GM12801 (cell line): Measurements from ENCODE around the gene AKAP13.

Source experiments
- CTCF ChIP-seq: IDR thresholded peaks from one replicate; pipeline ENCODE4 v1.5.1; 2011; ENCODE audit warnings: control low read depth; ENCODE audit not compliant: insufficient read length; ENCODE audit errors: extremely low read depth

The AKAP13 gene

DNA sequence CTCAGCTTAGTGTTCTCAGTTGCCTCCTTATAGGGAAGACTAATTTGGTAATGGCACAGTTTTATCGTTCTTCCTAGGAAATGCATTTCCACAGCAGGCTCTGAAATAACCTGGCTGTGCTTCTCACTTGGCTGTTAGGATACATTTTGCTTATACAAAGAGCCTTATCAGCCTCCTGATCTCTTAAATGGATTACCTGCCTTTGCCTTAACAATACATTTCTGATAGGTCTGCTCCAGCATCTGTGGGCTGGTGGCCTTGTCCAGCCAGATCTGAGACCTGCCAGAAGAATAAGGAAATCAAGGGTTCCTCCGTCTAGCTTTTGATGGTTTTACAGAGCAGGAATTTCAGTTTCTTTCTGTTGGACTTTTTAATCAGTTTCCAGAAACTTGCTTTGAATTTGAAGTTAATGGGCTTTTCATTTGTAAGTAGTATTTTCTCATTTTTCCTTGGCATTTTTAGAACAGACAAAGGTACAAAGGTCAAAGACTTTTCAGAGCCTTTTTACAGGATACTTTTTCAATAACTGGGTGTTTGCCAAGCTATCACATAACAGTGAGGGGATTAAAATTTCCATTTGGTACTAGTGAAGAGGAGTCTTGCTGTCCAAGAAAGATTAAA lies 116.3 kb downstream of the AKAP13 start:
- TF ChIP-seq CTCF: no peak

DNA sequence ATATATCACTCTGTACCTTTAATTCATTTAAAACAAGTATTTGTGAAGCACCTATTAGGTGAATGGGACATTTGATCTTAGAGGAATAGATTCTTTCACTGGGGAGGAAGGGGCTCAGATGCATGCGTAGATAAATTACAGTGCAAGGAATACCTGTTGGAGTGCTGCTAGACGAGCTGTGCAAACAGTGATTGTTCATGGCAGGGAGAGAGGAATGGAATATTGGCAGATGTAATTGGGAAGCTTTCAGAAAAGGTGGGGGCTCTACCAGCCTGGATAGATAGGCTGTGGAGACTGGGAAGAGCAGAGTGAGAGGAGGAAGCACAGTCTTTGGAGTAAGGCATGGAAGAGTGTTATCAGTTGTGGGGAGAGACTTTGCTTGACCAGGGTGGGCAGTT lies 116.8 kb downstream of the AKAP13 start:
- TF ChIP-seq CTCF: no peak

GRCh38 chr15:85498471-85498870 lies 118.1 kb downstream of the AKAP13 start:
- TF ChIP-seq CTCF: no peak

DNA sequence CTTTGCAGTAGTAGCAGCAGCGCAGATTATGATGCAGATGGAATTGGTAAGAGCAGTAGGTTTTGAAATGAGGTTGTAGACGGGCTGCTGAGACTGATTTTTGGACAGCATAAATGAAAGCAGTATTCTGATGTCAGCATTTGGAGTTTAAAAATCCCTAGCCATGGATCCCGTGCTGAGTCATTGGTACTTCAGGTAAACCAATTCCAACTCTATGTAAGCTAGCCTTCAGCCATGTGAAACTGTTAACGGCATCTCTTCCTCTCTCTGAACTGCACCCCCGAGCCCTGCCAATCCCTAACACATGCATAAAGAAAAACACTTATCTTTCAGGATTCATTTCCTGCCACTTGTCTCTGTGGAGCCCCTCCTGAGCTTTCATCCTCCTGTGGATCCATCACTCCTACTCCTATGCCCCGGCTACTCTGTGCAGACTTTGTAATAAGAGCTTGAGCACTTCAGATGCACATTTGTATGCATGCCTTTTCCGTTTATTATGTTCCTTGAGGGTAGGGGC lies 119.0 kb downstream of the AKAP13 start:
- TF ChIP-seq CTCF: no peak

- TF ChIP-seq CTCF: no peak
Measured at GRCh38 chr15:85500060-85500708, 119.8 kb downstream of the AKAP13 start.

DNA sequence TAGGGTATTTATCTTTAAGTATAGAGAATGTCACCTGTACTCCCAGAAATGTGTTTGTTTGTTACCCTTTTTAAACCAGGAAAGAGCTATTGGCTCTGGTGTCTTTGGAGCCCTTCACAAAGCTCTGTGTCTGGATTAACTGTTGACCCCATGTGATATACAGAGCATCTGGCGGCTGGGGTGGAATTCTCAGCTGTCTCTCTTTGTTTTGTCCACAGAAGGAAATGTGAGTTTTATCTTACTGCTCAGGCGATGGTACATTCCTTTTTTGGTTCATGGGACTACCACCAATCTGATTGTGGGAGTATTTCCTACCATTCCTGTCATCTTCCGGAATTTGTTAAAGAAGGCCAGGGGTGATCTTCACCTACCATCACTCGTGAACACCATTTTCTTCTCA lies 120.3 kb downstream of the AKAP13 start:
- no peak for TF ChIP-seq CTCF

DNA sequence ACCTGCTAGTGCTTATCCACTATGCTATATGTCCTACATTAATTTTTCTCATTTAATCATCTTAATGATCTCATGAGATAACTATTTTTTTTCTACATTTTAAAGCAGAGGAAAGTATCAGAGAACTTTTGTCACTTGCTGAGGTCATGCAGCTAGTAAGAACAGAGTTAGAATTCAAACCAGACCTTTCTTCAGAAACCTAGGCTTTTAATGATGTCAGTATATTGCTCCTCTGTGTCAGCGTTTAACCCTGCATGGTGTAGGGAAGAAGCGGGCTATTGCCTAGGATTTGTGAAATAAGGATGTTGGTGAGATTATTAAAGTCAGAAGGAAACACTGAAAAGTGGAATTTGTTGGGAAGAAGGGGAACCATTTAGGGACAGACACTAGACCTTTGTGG lies 121.2 kb downstream of the AKAP13 start:
- TF ChIP-seq CTCF: no peak
